Measurements from ENCODE around the gene WWOX. TPM values are rescaled to one million over a fixed set of nuclear protein-coding genes. Genes with fewer than 3 reads are reported as not detected.

Gene WWOX
- total RNA-seq, 1 donor from 2014 or later = 9.5 TPM

- peak; percentile 45 to 86 for DNase-seq (ENCODE audit: low read depth in 2 of 2)
These were observed 549.1 kb downstream of the WWOX start for GRCh38 chr16:78648517-78648916.

DNA sequence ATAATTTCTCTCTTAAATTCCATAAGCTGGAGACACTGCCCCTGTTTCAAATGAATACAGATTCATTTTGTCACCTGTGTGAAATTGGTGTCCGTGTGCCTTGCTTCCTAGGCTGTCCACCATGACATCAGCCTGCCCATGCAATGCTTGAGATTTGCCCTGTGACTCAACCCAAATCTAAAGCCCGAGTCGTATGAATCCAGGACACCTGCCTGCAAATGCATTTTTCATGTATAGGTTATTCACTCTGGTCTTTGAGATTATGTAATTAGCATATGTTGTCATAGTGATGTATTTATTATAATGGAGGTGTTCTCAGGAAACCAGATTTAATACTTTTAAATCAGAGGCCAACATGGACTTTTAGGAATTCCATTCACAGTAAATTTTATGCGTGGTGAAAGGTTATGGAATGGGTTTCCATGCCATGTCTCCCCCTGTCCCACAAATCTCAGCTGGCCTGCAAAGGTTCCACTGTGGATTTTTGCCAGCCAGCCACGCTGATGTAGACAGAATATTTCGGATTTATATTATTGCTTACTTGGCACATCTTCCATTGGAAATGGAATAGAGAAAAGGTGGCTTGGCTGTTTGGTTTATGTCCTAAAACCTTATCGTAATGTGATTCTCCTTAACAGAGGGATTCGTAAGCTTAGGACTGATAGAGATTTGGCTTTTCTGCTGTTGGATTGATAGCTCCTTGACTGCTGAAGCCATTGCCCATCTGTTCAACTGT lies 551.1 kb downstream of the WWOX start:
- no peak for DNase-seq (ENCODE audit: low read depth in 2 of 2)

DNA sequence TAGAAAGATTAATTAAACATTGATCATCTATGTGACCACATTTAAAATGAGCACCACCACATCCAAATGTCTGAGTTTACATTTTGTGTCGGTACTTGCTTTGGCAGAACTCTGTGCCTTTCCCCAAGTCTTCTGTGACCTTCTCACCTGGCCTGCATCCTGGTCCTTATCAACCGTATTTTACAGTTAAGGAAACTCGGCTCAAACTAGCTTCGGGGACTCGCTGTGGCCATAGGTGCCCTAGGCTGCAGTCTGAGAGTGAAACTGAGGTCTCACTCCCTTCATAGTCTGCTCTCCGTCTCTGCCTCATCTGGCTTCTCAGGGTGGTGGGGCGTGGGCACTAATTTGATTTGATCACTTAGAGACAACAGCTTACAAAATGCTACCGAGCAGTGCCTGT lies 555.5 kb downstream of the WWOX start:
- no peak for DNase-seq (ENCODE audit: low read depth in 2 of 2)

DNA sequence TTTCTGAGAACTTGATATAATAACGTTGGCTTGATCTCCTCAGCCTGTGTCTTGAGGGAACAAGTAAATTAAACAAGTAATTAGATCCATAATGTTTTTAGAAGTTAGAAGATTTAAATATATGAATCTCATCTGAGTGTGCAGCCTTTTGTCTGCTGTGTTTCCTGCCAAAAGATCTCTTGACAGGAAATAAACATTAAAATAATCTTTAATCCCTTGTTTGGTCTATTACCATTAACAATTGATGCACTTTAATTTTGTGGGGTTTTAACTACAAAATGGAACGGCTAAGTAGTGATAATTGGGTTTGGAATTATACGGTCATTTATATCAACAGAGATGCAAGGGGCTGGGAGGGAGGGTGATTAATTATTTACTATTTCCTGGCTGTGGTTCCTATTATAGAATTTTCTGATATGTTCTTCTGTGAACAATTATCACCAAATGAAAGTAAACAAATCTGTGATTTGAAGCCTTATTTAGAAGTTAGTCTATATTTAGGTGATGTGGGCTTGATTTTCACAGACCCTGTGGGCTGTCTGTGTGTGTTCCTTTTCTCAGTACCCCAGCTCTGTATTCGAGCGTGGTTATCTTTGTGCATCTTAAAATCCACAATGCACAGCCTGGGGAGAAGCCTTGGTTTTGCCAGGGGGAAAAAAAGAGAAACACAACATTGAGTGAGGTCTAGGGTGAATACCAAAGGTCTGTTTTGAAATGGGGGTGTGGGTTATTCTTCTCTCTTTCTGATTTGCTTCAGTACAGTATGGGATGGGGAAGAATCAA lies 556.1 kb downstream of the WWOX start:
- no peak for DNase-seq (ENCODE audit: low read depth in 2 of 2)

DNA sequence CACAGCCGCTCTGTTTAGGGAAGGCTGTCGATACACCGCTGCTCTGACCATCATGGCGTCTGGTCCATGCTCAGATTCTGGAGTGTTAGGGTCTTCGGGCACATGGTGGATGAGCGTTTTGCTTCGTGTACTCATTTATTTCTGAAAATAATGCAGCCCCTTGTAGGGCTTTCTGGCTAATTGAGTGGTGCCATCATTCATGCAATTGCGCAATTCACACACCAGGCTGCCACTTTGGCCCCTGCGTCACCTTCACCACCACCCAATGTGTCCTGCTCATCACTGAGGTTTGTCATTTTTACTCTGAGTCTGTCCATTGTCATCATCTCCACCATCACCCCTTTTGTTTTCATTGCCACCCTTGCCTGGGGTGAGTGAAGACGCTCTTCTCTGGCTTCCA lies 557.4 kb downstream of the WWOX start:
- no peak for DNase-seq (ENCODE audit: low read depth in 2 of 2)

DNA sequence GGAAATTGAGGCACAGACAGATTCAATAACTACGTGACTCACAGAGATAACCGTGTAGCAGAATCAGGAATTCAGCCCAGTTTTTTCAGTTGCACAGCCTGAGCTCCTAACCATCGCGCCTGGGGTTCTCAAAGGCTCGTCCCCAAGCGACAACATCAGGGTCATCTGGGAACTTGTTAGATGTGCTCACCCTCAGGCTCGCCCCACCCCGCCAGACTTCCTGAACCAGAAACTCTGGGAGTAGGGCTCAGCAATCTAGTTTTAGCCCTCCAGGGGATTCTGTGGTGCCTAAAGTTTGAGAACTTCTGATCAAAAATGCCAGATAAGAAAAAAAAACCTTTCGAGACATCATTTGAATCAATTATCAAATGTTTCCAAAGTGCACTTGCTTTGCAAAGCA lies 559.8 kb downstream of the WWOX start:
- no peak for DNase-seq (ENCODE audit: low read depth in 2 of 2)

DNA sequence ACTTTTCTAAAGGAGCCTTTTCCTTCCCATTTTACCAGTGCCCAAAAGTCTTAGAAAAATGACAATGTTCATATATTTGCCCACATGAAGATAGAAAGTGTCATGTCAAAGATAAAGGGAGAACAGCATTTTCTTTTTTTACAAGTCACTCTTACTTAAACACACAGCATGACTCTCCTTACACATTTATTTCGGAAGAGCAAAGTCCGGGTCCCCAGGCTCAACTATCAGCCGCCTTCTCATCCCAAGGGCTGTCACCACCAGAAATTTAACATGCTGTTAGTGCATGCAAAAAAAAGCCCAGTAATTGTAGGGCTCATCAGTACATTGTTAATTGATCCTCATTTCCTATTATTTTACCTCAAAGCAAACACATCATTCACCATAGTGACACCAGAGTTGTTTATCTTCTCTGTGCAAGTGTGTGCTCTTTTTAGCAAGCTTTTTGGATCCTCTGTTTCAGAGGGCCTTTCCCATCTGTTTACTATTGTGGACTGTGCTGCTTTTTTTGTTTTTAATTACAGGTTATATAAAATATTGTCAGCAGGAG lies 560.3 kb downstream of the WWOX start:
- no peak for DNase-seq (ENCODE audit: low read depth in 2 of 2)

GRCh38 chr16:78660795-78661194 lies 561.3 kb downstream of the WWOX start:
- DNase-seq (ENCODE audit: low read depth in 2 of 2) = no peak

- DNase-seq (ENCODE audit: low read depth in 2 of 2) = no peak
These were observed 564.2 kb downstream of the WWOX start for GRCh38 chr16:78663690-78664089.

DNA sequence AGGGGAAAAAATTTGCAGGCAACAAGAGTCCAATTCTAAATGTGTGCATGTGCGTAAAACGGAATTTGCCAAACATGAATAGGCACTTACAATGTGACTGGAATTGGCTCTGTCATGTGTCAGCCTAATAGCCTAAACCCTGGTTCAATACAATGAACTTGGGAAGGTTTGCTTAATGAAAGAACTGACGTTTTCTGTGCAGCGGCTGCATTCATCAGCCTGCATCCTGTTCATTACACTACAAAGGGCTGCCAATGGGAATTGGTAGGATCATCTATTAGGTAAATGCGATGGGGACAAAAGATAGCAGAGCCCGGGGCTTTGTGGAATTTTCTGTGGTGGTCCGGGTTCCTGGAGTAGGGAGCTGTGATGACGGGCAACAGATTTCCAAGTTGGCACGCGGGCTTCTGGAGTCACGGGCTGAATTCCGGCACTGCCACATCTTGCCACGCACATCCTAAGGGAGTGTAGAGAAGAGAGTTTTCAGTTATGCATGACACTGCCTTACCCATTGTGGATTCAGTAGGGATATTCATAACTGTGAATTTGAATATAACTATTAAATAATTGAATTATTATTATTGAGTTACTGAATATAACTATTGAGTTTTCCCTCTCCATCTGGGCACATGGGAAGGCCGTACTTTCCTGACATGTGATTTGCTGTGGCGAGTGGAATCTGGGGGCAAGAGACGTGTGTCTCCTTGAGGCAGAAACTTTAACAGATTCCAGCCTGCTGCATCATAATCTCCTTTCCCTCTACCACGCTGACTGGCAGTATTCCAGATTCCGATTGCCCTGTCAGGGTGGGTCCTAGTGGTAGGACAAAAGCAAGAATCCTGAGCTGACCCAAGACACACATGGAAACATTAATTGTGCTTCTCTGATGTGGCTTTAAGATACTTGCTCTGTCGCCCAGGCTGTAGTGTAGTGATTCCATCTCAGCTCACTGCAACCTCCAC lies 565.6 kb downstream of the WWOX start:
- no peak for DNase-seq (ENCODE audit: low read depth in 2 of 2)

- no peak for DNase-seq (ENCODE audit: low read depth in 2 of 2)
These were observed 566.9 kb downstream of the WWOX start for GRCh38 chr16:78666318-78666717.

- no peak for DNase-seq (ENCODE audit: low read depth in 2 of 2)
These were observed 568.2 kb downstream of the WWOX start for GRCh38 chr16:78667675-78668074.

GRCh38 chr16:78668393-78668792 lies 568.9 kb downstream of the WWOX start:
- DNase-seq (ENCODE audit: low read depth in 2 of 2) = no peak

GRCh38 chr16:78669994-78670393 lies 570.5 kb downstream of the WWOX start:
- peak; percentile 17 to 98 for DNase-seq (ENCODE audit: low read depth in 2 of 2)

DNA sequence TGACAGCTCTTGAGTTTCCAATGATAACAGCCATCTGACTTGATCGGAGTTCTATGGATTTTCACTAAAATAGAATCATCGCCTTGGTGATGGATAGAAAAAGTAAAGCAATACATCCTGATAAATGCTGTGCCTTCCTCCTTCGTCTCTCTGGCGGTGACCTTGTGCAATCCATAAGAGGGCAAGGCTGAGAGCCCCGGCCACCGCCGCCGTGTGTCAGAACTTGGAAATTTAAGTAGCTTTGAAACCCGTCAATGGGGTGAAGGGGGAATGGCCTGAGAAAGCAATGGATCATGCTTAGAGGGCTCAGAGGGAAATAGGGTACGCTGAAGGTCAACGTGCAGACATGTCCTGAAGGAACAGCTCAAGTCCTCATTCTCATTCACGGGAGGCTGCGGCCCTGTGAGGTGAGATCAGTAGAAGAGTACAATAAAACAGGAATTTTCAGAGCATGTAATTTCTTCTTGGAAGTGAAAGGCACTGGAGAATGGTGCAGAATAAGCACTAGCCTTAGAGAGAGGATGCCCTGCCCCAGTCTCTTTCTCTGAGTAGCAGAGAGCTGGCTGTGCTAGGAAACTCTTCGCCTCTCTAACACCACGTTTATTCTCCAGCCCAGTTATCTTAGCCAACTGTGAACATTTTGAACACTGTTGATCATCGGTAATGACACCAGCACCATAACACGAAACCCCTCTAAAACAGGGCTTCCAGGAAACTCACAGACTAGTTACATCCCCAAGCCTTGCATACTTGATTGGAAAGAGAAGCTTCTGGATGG lies 573.5 kb downstream of the WWOX start:
- DNase-seq (ENCODE audit: low read depth in 2 of 2) = no peak

GRCh38 chr16:78673884-78674283 lies 574.4 kb downstream of the WWOX start:
- no peak for DNase-seq (ENCODE audit: low read depth in 2 of 2)

DNA sequence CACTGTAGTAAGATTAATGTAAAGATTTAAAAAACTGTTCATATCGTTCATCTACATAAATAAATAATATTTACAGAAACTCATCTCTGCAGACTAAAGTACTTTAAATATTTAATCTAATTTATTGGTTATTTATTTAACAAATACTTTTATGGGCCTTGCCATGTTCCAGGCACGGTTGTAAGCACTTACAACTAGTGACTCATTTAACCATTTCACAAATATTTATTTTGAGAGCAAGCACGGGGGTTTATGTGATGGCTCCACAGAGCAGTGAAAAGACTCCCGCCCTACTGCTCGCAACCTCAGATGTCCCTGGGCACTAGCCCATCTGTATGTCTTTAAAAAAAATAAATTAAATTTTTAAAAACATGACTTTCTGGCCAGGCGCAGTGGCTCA lies 575.9 kb downstream of the WWOX start:
- DNase-seq (ENCODE audit: low read depth in 2 of 2) = no peak

GRCh38 chr16:78675951-78676792 lies 576.7 kb downstream of the WWOX start:
- DNase-seq (ENCODE audit: low read depth in 2 of 2) = no peak

GRCh38 chr16:78677181-78677731 lies 577.8 kb downstream of the WWOX start:
- DNase-seq (ENCODE audit: low read depth in 2 of 2) = no peak

DNA sequence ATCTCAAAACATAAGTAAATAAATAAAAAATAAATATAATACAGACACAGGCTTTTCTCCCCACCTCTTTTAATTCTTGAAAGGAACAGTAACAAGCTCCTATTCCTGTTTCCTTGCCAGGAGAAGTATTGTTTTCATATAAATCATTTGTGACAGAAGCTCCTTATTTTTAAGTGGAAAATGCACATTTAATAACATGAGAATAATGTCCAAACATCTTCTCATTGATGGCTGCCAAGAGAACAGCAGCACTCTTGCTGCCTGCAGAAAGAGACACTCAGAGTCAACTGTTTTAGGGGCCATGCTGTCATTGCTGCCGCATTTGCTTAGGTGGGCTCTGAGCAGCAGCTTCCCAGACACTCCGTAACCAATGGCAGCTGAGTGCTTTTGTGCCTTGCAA lies 580.1 kb downstream of the WWOX start:
- no peak for DNase-seq (ENCODE audit: low read depth in 2 of 2)
